Panc1 (cell line): ENCODE data around the gene FAM149A.

Experiments used
- POLR2AphosphoS5 ChIP-seq: IDR thresholded peaks from 2 replicates; pipeline ENCODE4 v1.6.1; 2012; ENCODE audit warnings: mild to moderate bottlenecking, low read depth, low read length, moderate library complexity
- SIN3A ChIP-seq: IDR thresholded peaks from 2 replicates; pipeline ENCODE4 v1.6.1; 2012; ENCODE audit warnings: low read depth, mild to moderate bottlenecking, low read length, moderate library complexity, borderline replicate concordance; ENCODE audit not compliant: insufficient read depth
- TCF7L2 ChIP-seq: IDR thresholded peaks from 2 replicates; pipeline ENCODE4 v1.6.1; 2011; ENCODE audit warnings: mild to moderate bottlenecking, low read depth, low read length, inconsistent platforms
- TF ChIP-seq, protein P1 (sequence below): fragments of 450-650 bp; IDR thresholded peaks from 2 replicates; pipeline ENCODE4 v1.5.1; 2017; ENCODE audit warnings: mild to moderate bottlenecking

GRCh38 chr4:186068581-186069348 lies 35.7 kb upstream of the FAM149A start, which contains the start of gene TLR3:
- TF ChIP-seq POLR2AphosphoS5 (no peak), TCF7L2 (0 out of 2 replicates have a peak, but pooled peaks have one; percentile 17), SIN3A (no peak)
- TF ChIP-seq, protein P1, sequence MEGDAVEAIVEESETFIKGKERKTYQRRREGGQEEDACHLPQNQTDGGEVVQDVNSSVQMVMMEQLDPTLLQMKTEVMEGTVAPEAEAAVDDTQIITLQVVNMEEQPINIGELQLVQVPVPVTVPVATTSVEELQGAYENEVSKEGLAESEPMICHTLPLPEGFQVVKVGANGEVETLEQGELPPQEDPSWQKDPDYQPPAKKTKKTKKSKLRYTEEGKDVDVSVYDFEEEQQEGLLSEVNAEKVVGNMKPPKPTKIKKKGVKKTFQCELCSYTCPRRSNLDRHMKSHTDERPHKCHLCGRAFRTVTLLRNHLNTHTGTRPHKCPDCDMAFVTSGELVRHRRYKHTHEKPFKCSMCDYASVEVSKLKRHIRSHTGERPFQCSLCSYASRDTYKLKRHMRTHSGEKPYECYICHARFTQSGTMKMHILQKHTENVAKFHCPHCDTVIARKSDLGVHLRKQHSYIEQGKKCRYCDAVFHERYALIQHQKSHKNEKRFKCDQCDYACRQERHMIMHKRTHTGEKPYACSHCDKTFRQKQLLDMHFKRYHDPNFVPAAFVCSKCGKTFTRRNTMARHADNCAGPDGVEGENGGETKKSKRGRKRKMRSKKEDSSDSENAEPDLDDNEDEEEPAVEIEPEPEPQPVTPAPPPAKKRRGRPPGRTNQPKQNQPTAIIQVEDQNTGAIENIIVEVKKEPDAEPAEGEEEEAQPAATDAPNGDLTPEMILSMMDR: no peak
